GM12872 (cell line): ENCODE measurements around the gene NR1D1.

Experiments
- TF ChIP-seq, protein P1 (sequence below): IDR thresholded peaks from 3 replicates; pipeline ENCODE4 v1.5.1; 2011; ENCODE audit warnings: low read depth, mild to moderate bottlenecking, low read length, moderate library complexity; ENCODE audit not compliant: insufficient read depth

The NR1D1 gene

DNA sequence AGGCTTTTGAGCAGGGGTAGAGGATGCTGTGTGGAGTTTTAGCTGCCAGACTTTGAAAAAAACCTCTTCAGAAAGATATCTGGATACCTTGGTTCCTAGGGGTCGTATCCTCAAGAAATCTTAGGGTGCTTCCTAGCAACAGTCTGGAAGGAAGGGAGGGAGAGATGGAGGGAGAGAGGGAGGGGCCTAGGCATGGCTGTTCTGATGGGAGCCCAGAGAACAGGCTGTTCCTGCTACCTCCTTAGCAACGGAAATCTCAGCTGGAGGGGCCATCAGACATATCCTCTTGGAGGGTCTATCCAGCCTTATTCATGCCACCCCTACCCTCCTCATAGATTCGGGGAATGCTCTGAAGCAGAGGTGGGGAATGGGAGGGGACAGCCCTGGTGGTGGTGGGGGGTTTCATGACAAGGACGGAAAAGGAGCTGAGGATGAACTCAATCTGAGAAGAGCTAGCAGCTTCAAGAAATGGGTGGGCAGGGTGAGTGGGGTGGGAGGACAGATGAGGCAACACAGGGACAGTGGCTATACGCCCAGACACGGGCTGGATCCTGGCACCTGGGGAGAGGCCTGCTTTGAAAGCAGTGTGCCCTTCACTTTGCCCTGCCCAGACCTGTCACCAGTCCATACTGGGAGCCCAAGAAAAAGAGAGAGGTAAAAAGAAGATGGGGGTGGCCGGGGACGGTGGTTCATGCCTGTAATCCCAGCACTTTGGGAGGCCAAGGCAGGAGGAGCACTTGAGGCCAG, 40.5 kb downstream of the NR1D1 start:
- TF ChIP-seq, protein P1, sequence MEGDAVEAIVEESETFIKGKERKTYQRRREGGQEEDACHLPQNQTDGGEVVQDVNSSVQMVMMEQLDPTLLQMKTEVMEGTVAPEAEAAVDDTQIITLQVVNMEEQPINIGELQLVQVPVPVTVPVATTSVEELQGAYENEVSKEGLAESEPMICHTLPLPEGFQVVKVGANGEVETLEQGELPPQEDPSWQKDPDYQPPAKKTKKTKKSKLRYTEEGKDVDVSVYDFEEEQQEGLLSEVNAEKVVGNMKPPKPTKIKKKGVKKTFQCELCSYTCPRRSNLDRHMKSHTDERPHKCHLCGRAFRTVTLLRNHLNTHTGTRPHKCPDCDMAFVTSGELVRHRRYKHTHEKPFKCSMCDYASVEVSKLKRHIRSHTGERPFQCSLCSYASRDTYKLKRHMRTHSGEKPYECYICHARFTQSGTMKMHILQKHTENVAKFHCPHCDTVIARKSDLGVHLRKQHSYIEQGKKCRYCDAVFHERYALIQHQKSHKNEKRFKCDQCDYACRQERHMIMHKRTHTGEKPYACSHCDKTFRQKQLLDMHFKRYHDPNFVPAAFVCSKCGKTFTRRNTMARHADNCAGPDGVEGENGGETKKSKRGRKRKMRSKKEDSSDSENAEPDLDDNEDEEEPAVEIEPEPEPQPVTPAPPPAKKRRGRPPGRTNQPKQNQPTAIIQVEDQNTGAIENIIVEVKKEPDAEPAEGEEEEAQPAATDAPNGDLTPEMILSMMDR = no peak

DNA sequence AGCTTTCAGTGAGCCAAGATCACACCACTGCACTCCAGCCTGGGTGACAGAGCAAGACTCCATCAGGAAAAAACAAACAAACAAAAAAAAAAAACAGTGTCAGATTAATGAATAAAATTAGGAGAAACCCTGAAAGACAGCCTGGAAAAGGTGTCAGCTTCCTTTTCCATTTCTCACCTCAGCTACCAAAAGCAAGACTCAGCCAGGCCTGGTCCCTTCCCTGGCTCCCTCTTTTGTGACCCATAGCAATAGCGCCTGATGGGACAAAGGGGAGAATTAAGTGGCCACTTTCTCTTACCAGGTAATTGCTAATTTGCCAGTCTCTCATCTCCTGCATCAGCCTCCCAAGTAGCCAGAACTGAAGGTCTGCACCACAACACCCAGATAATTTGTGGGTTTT, 41.5 kb downstream of the NR1D1 start:
- TF ChIP-seq, protein P1 = no peak

DNA sequence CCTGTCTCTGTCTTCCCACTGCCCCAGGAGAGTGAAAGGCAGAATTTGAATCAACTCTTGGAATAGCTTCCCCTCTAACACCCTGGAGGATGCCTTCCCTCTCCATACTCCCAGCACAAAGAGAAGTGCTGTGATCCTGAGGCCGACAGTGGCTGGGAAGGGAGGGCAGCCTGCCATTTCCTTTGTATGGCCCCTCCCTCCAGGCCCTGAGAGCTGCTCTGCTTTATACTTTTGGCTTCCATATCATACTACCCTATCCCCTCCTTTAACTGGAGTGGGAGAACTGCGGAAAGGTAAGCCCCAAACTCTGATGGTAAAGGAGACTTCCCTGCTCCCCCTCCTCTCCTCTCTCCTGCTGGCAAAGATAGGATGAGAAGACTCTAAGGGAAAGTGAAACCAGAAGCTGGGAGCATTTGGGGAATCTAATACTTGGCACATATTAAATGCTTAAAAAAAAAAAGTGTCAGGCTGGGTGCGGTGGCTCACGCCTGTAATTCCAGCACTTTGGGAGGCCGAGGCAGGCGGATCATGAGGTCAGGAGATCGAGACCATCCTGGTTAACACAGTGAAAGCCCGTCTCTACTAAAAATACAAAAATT, 42.1 kb downstream of the NR1D1 start:
- TF ChIP-seq, protein P1 = no peak

DNA sequence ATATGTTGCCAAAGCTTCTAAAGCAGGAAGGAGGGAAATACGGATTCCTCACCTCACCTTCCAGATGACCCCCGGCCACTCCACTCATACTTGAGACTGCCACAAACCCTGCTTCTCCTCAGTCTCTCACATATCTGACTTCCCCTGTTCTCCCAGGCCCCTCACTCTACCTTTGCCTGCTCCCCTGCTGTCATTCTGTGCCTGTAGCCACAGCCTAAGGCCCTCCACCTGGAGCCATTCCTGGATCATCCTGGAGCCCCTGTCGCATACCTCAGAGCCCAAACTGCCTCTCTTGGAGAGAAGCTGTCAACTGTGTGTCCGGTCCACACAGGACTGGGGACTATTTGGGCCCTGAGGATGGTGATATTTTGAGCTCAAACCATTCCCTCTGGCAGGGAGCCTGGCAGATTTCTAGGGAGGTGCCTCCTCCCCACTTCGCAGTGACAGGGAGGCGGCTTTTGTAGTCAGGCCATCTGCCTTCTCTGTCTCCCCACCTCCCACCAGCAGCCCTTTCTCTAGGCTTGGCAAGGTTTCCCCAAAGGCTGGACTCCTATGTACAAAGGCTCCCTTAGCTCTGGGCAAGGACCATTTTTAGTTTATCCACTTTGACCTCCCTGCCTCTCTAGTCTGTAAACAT, 43.9 kb downstream of the NR1D1 start:
- TF ChIP-seq, protein P1 = no peak
